COLO829 (cell line): ENCODE data around the gene GFRA4.

ENCODE experiments used
- DNase-seq: peaks from one replicate; pipeline ENCODE4 v3.0.0; 2012; ENCODE audit warnings: low spot score

The GFRA4 gene

GRCh38 chr20:3663031-3663701 lies at the start of gene GFRA4:
Gene GFRA4, minus strand, starts transcription at chr20:3663399. Its CDS starts 0 bp downstream, at chr20:3663399.
- DNase-seq, result no peak

- DNase-seq, result no peak
Observed at GRCh38 chr20:3712279-3712873, 49.2 kb upstream of the GFRA4 start, which contains the start of gene SIGLEC1. Gene SIGLEC1, minus strand, starts transcription at chr20:3712600. Its CDS starts 5,472 bp downstream, at chr20:3707128.

- no peak for DNase-seq
Observed at GRCh38 chr20:3711484-3711941, 48.3 kb upstream of the GFRA4 start.

GRCh38 chr20:3710703-3711483 lies 47.7 kb upstream of the GFRA4 start:
- peak; percentile 85 for DNase-seq

DNA sequence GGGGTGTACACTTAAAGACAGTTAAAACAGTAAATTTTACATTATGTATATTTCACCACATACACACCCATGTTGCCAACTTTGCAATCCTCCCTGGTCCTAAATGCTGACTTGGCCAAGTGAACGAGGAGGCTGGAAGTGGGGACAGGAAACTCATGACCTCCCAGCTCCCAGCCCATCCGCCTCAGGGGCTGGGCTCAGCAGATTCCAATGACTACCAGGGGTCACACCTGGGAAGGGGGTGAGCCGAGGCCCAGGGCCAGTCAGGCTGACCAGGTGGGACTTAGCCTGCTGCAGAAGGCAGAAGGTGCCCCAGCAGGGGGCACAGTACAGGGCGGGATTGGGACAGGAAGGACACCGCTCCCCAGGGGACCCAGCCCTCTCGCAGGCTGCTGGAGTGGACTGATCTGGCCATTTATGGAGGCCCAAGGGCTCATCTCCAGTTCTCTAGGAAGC lies 46.8 kb upstream of the GFRA4 start:
- DNase-seq, result no peak

DNA sequence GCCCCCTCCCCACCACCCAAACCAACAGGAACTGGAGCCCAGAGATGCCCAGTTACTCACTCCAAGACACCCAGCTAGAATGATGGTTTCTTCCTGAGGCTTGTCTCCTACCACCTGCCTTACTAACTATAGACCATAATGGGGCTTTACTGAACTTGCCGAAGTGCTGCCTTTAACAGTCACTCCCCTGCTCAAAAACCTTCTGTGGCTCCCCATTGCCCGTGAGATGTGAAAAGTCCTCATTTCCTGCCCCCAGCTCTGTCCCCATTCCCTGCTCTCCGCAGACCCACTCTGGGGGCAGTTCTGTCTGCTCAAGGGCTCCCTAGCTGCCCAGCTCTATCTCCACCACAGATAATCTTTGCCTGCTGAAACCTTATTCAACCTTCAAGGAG lies 44.3 kb upstream of the GFRA4 start:
- DNase-seq, result no peak

- no peak for DNase-seq
Observed at GRCh38 chr20:3706774-3707507, 43.7 kb upstream of the GFRA4 start.

DNA sequence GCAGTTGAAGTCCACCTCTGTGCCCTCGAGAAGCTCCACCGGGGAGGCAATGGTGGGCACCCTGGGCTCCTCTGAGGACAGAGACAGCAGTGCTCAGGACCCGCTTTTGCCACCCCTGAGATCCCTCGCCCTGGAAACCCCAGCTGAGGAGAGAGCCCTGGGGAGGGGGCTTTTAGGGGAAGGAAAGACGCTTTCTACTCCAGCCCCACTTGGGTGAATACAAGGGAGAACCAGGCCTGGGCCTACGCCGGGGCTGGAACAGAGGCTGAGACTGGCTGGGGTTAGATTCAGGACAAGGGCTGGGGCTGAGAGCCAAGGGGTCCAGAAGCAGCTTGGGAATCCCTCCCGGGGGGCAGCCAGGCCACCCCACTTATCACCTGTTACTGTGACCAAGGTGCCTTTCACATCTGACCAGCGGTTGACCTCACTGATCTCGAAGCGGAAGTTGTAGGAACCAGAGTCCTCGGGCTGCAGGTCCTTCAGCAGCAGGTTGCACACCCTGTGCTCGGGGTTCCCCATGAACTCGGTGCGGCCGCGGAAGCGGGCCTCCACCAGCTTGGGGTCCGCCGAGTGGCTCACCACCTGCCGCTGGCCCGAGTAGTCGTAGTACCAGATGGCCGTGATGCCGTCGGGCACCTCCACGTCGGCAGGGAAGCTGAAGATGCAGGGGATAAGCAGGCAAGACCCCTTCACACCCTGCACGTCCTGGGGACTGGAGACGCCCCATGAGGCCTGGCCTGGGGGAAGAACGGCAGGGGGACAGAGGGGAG lies 43.0 kb upstream of the GFRA4 start:
- no peak for DNase-seq

GRCh38 chr20:3705491-3705969 lies 42.3 kb upstream of the GFRA4 start:
- DNase-seq, result no peak

DNA sequence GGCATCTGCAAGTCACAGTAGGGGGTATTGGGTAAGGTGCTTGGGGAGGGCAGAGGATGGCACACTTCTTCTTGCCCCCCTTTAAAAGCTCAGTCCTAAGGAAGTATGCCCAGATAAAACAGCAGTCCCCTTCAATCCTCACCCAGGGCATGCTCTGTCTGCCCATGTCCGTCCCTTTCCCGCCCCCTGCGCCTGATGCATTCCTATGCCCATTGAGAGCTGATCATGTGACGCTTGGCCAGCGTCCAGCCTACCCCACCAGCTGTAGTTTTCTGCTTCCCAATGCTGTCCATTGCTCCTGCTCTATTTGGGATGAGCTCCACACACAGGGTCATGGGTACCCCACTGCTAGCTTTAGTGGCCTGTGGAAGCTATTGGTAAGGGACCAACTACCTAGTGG lies 40.9 kb upstream of the GFRA4 start:
- DNase-seq, result no peak

DNA sequence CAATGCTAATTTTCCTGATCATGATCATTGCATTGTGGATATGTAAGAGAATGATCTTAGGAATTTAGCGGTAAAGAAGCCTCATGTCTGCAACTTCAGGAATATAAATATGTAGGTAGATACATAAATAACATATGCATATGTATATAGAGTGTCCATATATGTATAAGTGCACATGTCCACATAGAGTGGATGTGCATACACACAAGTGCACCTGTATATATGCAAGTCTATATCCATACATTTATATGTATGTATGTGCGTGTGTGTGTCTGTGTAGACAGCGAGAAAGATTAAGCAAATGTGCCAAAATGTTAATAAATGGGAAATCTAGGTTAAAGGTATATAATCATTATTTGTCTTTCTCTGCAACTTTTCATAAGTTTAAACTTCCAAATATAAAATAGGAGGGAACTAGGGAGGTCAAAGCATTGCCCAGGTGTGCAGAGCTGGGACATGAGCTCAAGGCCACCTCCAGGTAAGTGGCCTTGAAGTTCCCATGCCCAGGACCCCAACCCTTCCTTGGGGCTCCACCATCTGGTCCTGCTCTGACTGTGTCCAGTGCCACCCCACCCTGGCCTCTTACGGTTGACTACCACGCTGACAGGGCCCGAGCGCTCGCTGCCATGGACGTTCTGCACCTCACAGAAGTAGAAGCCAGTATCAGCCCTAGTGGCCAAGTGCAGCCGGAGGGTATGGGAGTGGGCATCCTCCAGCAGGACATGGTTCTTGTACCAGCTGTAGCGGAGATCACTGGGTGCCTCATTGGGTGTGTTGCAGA lies 39.6 kb upstream of the GFRA4 start:
- no peak for DNase-seq

DNA sequence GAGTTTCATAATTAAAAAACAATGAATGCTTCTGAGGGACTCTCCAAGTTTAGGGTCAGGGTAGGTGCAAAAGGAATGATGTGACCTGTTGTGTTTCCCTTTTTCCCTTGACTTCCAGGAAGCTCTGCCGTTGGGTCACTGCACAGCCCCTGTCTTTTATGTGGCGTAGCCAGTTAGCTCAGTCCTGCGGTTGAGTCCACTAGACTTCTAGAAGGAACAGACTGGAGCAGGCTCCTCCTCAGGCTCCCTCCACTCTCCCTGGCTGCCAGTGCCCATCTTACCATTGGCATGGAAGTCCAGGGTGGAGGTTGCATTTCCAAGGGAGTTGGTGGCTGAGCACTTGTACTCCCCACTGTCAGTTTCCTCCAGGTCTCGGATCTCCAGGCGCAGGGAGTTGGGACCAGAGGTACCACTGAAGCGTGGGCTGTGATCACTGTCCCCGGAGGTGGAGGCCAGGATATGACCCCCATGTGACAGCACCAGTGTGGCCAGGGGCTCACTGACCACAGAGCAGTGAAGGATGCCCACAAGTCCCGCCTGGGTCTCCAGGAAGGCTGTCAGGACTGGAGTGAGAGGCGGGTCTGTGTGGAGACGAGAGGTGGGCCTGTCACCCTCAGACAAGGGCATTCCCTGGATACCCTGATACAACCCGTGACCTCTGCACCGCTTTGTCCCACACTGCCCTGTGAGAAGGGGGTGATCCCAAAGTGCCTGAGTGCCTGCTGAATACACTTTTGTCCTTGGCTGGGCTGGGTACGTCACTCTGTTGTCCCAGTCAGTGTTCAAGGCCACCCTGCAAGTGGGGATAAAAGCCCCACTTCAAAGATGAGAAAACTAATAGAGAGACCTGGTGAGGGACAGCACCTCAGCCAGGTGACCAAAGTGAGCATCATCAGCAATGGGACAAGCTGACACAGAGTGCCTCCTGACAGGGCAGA lies 38.1 kb upstream of the GFRA4 start:
- DNase-seq, result no peak

- DNase-seq, result no peak
Observed at GRCh38 chr20:3699037-3699436, 35.8 kb upstream of the GFRA4 start.

- no peak for DNase-seq
Observed at GRCh38 chr20:3698591-3699001, 35.4 kb upstream of the GFRA4 start.

- DNase-seq, result no peak
Observed at GRCh38 chr20:3697588-3698305, 34.5 kb upstream of the GFRA4 start.

DNA sequence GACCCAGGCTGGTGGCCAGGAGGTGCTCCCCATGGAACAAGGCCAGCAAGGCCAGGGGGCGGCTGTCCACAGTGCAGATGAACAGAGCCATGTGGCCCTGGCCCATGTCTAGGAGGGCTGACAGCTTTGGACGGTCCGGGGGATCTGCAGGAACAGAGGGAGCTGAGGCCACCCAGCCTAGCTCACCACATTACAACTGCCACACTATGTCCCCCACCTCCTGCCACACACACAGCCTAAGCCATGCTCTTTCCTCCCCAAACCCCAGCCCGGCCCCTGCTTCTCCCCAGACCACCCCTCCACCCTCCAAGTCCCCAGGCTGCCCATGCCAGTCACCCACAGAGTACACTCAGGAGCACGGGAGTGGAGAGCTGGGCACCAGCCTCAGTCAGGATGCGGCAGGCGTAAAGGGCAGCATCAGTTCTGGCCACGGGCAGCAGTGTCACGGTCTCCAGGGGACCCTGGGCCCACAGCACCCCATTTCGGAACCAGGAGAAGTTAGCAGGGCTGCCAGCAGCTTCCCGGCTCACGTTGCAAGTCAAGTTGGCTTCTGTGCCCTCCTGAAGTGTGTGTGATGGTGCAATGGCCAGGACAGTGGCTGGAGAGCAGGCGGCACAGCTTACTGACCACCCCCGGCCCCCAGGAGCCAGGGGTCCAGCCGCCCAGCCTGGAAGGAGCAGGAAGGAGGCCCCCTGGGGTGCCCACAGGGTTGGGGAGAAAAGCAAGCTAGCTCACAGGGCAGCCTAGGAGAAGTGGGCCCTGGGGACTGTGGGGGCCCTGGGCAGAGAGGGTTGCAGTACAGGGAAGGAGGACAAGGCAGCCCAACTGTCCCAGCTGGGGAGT lies 33.8 kb upstream of the GFRA4 start:
- DNase-seq, result no peak

DNA sequence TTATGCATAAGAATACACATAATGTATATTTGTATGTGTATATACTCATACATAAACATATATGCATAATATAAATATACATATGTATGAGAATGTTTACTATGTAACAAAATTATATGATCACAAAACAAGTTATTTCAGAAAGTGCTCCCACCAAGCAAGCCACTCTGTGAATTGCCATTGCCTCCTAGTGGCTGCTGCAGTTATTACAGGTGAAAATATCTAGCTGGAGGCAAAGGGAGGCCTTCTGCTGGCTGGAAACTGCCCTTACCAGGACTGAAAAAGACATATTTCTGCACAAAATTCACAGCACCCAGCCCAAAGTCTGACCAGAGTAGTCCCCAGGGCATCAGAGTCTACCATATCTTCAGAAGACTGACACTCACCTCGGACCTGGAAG lies 33.0 kb upstream of the GFRA4 start:
- no peak for DNase-seq

GRCh38 chr20:3694864-3695263 lies 31.7 kb upstream of the GFRA4 start:
- DNase-seq, result no peak
